RWPE1 (cell line): ENCODE results near the gene PCBP3.

Source experiments
- CTCF ChIA-PET: fragments of 350-600 bp; sonication (Branson Sonifier 250); formaldehyde crosslinking; extraction: SDS; loops from one replicate; lab custom pipeline; 2021; lab: Yijun Ruan, JAX
- POLR2A ChIA-PET: fragments of 400-600 bp; formaldehyde crosslinking; extraction: SDS; loops from one replicate; lab custom pipeline; 2020; ENCODE audit warnings: antibody characterized with exemption; ENCODE audit not compliant: low non-redundant PET; lab: Yijun Ruan, JAX
- DNase-seq: peaks from one replicate; pipeline ENCODE4 v3.0.0; 2012; ENCODE audit warnings: low spot score
- H3K27ac ChIP-seq: fragments of 450-650 bp; 2 replicates; pipeline ENCODE4 v1.5.1; 2017
- CTCF ChIP-seq: fragments of 450-650 bp; conservative IDR thresholded peaks from 2 replicates; pipeline ENCODE4 v1.5.1; 2017; ENCODE audit warnings: low read depth, mild to moderate bottlenecking

The PCBP3 gene

GRCh38 chr21:45970674-45971615 is 327.4 kb downstream of the PCBP3 start:
- DNase-seq: peak; percentile 41
- POLR2A ChIA-PET: no interaction called here
- peak; percentile 92 for TF ChIP-seq CTCF
- H3K27ac ChIP-seq: peak overlapping the region; percentile 69
- CTCF ChIA-PET: interaction anchor here (1.1 to 2.7 kb wide), 3 partner anchors 126 to 191 kb away, joined by 3 to 12 read pairs (median 4); no protein-coding TSS in a partner anchor

- H3K27ac ChIP-seq: peak overlapping the region; percentile 69
- ChIA-PET CTCF (interaction anchor here (1.0 to 2.7 kb wide), 4 partner anchors 91 to 190 kb away, joined by 3 to 12 read pairs (median 4); no protein-coding TSS in a partner anchor), POLR2A (no interaction called here)
- no peak for TF ChIP-seq CTCF
- no peak for DNase-seq
Observed at GRCh38 chr21:45971616-45972352, 328.3 kb downstream of the PCBP3 start.

- POLR2A ChIA-PET: no interaction called here
- CTCF ChIA-PET: interaction anchor here (1.0 to 2.7 kb wide), 4 partner anchors 91 to 171 kb away, joined by 3 to 12 read pairs (median 5); no protein-coding TSS in a partner anchor
- H3K27ac ChIP-seq: peak overlapping the region; percentile 69
- DNase-seq: no peak
- TF ChIP-seq CTCF: no peak
Observed at GRCh38 chr21:45972353-45972715, 328.8 kb downstream of the PCBP3 start.

GRCh38 chr21:45972716-45973474 is 329.4 kb downstream of the PCBP3 start:
- no peak for DNase-seq
- CTCF ChIA-PET: interaction anchor here (0.5 to 1.8 kb wide), 11 partner anchors 8 to 573 kb away, joined by 3 to 9 read pairs (median 4); no protein-coding TSS in a partner anchor
- H3K27ac ChIP-seq: peak overlapping the region; percentile 69
- POLR2A ChIA-PET: no interaction called here
- TF ChIP-seq CTCF: no peak

- peak overlapping the region; percentile 69 for H3K27ac ChIP-seq
- peak; percentile 69 for DNase-seq
- ChIA-PET POLR2A (no interaction called here), CTCF (interaction anchor here (0.5 to 1.8 kb wide), 14 partner anchors 19 to 574 kb away, joined by 3 to 9 read pairs (median 4); no protein-coding TSS in a partner anchor)
- TF ChIP-seq CTCF: peak; percentile 81
Observed at GRCh38 chr21:45973475-45974072, 330.0 kb downstream of the PCBP3 start.
